Stimulated activated effector memory CD8-positive, alpha-beta T cell treated with anti-CD3 and anti-CD28 coated beads, Interleukin-12 subunit alpha, Interleukin-12 subunit beta, amount 100 ng/mL, for 72 hours (primary cell): Measurements from ENCODE around the gene ARHGAP5.

Experiments
- ATAC-seq: fragments of 150-1000 bp; cut with Tn5 transposase; 2 replicates; pipeline ENCODE4 v1.10.0; 2021
- DNase-seq, 2 donors: peaks; one replicate each; pipeline ENCODE4 v3.0.0; 2021 to 2022; ENCODE audit warnings: low spot score in 2 of 2
- H3K27ac Mint-ChIP-seq: one replicate; pipeline ENCODE4 v1.8.0; 2022; ENCODE audit warnings: mild to moderate bottlenecking, mixed read lengths
- H3K36me3 Mint-ChIP-seq: one replicate; pipeline ENCODE4 v1.8.0; 2022; ENCODE audit warnings: mild to moderate bottlenecking, mixed read lengths
- H3K4me1 Mint-ChIP-seq: one replicate; pipeline ENCODE4 v1.8.0; 2022; ENCODE audit warnings: mixed read lengths
- H3K4me3 Mint-ChIP-seq: one replicate; pipeline ENCODE4 v1.8.0; 2022; ENCODE audit warnings: mild to moderate bottlenecking, mixed read lengths
- H3K9me3 Mint-ChIP-seq: one replicate; pipeline ENCODE4 v1.8.0; 2022; ENCODE audit warnings: mixed read lengths

ARHGAP5 gene

GRCh38 chr14:32085182-32085844 is 8.2 kb downstream of the ARHGAP5 start:
- ATAC-seq: no peak
- no peaks in the 10 kb centered on the region for H3K9me3 Mint-ChIP-seq
- no peak overlapping the region for H3K27ac Mint-ChIP-seq
- no peak for DNase-seq
- H3K4me1 Mint-ChIP-seq: peaks cover 20% of the 10 kb centered on the region
- peaks cover 6% of the 10 kb centered on the region for H3K36me3 Mint-ChIP-seq
- no peak overlapping the region for H3K4me3 Mint-ChIP-seq

GRCh38 chr14:32085845-32086383 is 8.8 kb downstream of the ARHGAP5 start:
- Mint-ChIP-seq H3K4me3 (no peak overlapping the region), H3K27ac (no peak overlapping the region), H3K9me3 (no peaks in the 10 kb centered on the region), H3K4me1 (peaks cover 19% of the 10 kb centered on the region), H3K36me3 (peaks cover 12% of the 10 kb centered on the region)
- no peak for DNase-seq
- ATAC-seq: no peak

DNA sequence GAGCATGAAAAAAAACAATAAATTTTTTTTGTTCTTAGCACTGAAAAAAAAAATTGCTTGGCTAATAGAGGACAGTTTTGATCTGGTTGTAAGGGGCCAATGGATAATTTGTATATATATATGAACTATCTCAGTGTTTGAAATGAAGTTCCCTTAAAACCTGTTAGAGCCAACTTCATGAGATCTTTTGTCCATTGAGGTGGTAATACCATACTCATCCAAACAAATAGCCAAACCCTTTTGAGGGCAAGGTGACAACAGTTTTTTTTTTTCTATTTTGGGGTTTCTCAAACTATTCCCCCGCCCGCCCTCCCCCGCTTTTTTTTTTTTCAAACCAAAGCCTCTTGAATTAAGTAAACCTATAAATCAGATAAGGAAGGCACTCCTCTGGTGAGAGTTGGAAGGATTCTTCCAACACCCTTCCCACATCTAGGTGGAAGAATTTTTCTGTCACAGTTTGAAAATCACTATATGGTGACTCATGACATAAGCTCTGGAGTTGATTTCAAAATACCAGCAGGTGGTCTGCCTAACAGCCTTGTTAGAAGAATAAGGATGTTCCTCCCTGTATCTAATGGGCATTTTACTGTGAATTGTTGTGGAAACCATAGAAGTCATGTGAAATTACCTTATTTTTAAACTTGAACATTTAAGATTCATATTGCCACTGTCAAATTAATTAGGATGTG is 10.2 kb downstream of the ARHGAP5 start:
- peaks cover 14% of the 10 kb centered on the region for H3K4me1 Mint-ChIP-seq
- DNase-seq (no peak), ATAC-seq (no peak)
- H3K9me3 Mint-ChIP-seq: no peaks in the 10 kb centered on the region
- no peak overlapping the region for H3K4me3 Mint-ChIP-seq
- peaks cover 21% of the 10 kb centered on the region for H3K36me3 Mint-ChIP-seq
- H3K27ac Mint-ChIP-seq: no peak overlapping the region

DNA sequence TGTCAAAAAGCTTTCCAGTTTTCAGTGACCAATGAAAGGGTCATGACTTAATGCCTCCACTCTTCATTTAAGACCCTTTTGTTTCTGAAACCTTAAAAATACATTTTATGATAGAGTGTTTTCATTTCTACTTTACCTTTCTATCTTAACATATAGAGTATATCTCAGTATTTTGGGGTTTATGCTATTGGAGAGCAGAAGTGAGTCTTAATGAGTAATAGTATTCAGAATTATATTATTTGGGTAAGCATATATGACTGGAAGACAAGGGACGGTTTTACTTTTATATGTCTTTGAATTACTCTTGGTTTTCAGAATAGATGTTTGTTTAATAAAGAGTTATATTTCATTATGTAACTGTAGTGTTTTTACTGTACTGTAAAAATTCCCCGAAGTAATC is 10.8 kb downstream of the ARHGAP5 start:
- no peaks in the 10 kb centered on the region for H3K9me3 Mint-ChIP-seq
- no peak for ATAC-seq
- H3K27ac Mint-ChIP-seq: no peak overlapping the region
- no peak overlapping the region for H3K4me3 Mint-ChIP-seq
- peaks cover 14% of the 10 kb centered on the region for H3K4me1 Mint-ChIP-seq
- H3K36me3 Mint-ChIP-seq: peaks cover 21% of the 10 kb centered on the region
- DNase-seq: no peak

DNA sequence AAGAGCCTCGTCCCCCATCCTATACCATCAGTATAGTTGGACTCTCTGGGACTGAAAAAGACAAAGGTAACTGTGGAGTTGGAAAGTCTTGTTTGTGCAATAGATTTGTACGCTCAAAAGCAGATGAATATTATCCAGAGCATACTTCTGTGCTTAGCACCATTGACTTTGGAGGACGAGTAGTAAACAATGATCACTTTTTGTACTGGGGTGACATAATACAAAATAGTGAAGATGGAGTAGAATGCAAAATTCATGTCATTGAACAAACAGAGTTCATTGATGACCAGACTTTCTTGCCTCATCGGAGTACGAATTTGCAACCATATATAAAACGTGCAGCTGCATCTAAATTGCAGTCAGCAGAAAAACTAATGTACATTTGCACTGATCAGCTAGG is 13.6 kb downstream of the ARHGAP5 start:
- Mint-ChIP-seq H3K4me1 (peaks cover 7% of the 10 kb centered on the region), H3K9me3 (no peaks in the 10 kb centered on the region), H3K36me3 (peaks cover 34% of the 10 kb centered on the region), H3K4me3 (no peak overlapping the region), H3K27ac (no peak overlapping the region)
- no peak for ATAC-seq
- DNase-seq: no peak

DNA sequence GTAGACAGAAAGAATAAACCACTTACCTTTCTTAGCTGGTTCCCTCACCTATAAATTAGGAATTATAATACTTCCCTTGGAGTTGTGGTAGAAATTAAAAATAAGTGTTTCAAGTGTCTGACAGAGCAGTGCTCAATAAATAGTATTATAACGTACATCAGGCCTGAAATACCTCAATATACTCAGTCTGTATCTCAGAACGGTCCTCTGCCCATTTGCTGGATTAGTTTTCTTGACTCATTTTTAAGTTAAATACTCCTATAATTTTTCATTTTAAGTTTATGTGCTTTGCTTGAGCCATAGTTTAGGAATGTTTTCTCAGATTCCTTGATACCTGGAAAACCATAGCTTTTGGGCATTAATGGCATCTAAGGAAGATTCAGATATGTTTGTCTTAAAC is 22.4 kb downstream of the ARHGAP5 start:
- Mint-ChIP-seq H3K27ac (no peak overlapping the region), H3K9me3 (no peaks in the 10 kb centered on the region), H3K36me3 (peaks cover 11% of the 10 kb centered on the region), H3K4me3 (no peak overlapping the region), H3K4me1 (peaks cover 16% of the 10 kb centered on the region)
- ATAC-seq (no peak), DNase-seq (no peak)

DNA sequence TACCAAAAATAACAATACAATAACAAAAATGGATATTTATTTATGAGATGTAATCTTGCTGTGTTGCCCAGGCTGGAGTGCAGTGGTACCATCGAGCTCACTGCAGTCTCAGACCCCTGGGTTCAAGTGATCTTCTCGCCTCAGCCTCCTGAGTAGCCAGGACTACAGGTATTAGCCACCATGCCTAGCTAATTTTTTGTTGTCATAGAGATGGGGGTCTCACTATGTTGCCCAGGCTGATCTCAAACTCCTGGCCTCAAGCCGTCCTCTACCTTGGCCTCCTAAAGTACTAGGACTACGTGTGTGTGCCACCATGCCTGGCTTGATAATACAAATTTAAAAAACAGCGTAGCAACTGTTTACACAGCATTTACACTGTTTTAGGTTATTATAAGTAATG is 23.1 kb downstream of the ARHGAP5 start:
- ATAC-seq (no peak), DNase-seq (no peak)
- no peak overlapping the region for H3K27ac Mint-ChIP-seq
- H3K9me3 Mint-ChIP-seq: no peaks in the 10 kb centered on the region
- peaks cover 11% of the 10 kb centered on the region for H3K36me3 Mint-ChIP-seq
- no peak overlapping the region for H3K4me3 Mint-ChIP-seq
- H3K4me1 Mint-ChIP-seq: peaks cover 16% of the 10 kb centered on the region

DNA sequence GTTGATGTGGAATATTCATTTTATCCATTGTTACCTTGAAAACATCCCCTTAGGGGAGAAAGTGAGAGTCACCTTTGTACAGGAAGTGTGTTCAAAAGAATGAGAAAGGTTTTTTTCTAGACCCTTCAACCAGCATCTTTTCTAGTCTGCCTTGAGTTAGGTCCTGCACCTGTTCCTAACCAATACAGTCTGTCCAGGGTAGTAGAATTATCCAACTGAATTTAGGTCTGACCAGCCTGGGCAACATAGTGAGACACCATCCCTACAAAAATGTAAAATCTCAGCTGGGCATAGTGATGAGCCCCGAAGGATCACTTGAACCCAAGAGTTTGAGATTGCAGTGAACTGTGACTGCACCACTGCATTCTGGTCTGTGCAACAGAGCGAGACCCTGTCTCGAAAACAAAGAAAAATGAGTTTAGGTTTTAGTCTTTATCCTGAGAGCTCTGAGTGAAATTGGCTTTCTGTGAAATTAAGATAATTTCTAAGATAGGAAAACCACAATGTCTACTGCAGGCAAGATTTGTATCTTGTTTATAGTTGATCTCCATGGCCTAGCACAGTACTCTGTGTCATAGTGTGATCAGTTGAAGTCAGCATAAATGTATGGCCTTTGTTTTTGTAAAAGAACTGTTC is 25.2 kb downstream of the ARHGAP5 start:
- peak overlapping the region; percentile 61 for H3K27ac Mint-ChIP-seq
- H3K4me1 Mint-ChIP-seq: peaks cover 16% of the 10 kb centered on the region
- ATAC-seq: peak; percentile 98

DNA sequence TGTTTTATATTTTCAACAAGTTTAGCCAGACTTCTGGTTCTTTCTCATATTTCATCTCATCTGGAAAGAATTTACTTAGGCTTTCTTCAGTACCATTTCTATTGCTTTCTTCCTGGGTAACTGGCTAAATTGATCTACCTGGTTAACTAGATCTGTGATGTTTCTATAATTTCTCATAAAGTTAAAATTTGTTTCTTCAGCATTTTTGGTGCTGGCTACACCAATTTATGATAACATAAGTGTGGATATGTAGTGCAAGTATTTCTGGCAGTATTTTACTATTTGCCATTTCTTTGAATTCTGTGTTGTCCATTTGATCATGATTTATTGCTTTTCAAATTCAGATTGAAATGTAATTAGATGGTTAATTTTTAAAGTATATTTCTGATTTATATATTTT is 25.9 kb downstream of the ARHGAP5 start:
- Mint-ChIP-seq H3K9me3 (no peaks in the 10 kb centered on the region), H3K4me1 (peaks cover 16% of the 10 kb centered on the region), H3K36me3 (peaks cover 7% of the 10 kb centered on the region), H3K27ac (no peak overlapping the region), H3K4me3 (no peak overlapping the region)
- no peak for DNase-seq
- no peak for ATAC-seq

More for the DNA sequence above, 25.2 kb downstream of the ARHGAP5 start:
- peaks cover 7% of the 10 kb centered on the region for H3K36me3 Mint-ChIP-seq
- no peak for DNase-seq
- no peaks in the 10 kb centered on the region for H3K9me3 Mint-ChIP-seq
- H3K4me3 Mint-ChIP-seq: no peak overlapping the region

DNA sequence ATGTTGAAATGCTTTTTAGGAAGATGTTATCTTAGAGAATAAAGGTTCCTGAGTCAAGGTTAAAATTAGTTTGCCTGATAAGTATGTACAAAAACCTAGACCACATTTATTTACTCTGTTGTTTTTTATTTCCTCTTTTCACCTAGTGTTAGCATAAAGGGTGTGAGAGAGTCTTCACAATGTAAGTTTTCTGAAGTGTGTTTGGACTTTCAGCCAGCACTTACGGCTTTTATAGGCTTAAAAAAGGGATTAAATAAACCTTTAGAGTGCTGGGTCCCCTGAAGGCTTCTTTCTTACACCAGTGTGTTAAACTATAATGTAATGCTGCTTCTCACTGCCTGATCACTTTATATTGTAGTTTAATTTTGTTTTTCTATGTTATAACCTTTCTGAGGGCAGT is 27.2 kb downstream of the ARHGAP5 start:
- H3K4me1 Mint-ChIP-seq: peaks cover 16% of the 10 kb centered on the region
- H3K36me3 Mint-ChIP-seq: peaks cover 7% of the 10 kb centered on the region
- ATAC-seq (no peak), DNase-seq (no peak)
- no peak overlapping the region for H3K27ac Mint-ChIP-seq
- no peak overlapping the region for H3K4me3 Mint-ChIP-seq
- no peaks in the 10 kb centered on the region for H3K9me3 Mint-ChIP-seq

DNA sequence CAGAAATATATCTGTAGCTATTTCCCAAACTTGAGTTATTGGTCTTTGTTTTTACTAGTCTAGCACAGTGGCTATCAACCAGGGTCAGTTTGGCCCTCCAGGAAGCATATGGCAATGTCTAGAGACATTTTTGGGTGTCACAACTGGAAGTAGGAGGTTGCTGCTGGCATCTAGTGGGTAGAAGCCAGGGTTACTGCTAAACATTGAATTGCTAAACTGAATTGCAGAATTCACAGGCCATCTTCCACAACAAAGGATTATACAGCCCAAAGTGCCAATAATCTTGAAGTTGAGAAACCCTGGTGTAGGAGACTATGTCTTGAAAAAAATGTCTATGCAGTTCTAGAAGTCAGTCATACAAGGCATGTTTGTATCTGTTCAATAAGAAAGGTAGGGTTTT is 27.7 kb downstream of the ARHGAP5 start:
- H3K4me1 Mint-ChIP-seq: peaks cover 17% of the 10 kb centered on the region
- no peak overlapping the region for H3K27ac Mint-ChIP-seq
- no peaks in the 10 kb centered on the region for H3K9me3 Mint-ChIP-seq
- peaks cover 7% of the 10 kb centered on the region for H3K36me3 Mint-ChIP-seq
- DNase-seq (no peak), ATAC-seq (no peak)
- H3K4me3 Mint-ChIP-seq: no peak overlapping the region

GRCh38 chr14:32109676-32110547 is 32.8 kb downstream of the ARHGAP5 start:
- Mint-ChIP-seq H3K36me3 (no peaks in the 10 kb centered on the region), H3K27ac (peak overlapping the region; percentile 23), H3K4me3 (no peak overlapping the region), H3K9me3 (no peaks in the 10 kb centered on the region), H3K4me1 (peaks cover 10% of the 10 kb centered on the region)
- no peak for ATAC-seq
- no peak for DNase-seq

DNA sequence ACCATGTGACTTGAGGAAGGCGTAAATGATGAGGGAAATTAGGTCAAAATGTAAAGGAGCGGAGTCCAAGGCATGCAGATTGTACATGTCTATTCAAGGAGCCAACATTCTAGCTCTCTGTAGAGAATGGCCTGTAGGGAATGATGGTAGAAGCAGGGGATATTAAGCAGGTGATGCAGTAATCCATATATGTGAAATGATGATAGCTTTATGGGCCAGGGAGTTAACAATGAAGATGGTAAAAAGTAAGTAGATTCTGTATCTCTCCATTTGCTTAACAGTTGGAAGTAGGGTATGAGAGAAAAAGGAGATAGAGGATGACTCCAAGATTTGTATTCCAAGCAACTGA is 33.4 kb downstream of the ARHGAP5 start:
- Mint-ChIP-seq H3K27ac (no peak overlapping the region), H3K4me3 (no peak overlapping the region)
- ATAC-seq: no peak

GRCh38 chr14:32121536-32121935 is 44.4 kb downstream of the ARHGAP5 start:
- no peak for DNase-seq
- Mint-ChIP-seq H3K4me1 (peaks cover 10% of the 10 kb centered on the region), H3K9me3 (no peaks in the 10 kb centered on the region), H3K36me3 (no peaks in the 10 kb centered on the region), H3K4me3 (no peak overlapping the region), H3K27ac (no peak overlapping the region)
- ATAC-seq: no peak

More for the DNA sequence above, 33.4 kb downstream of the ARHGAP5 start:
- Mint-ChIP-seq H3K9me3 (no peaks in the 10 kb centered on the region), H3K36me3 (no peaks in the 10 kb centered on the region), H3K4me1 (peaks cover 10% of the 10 kb centered on the region)
- DNase-seq: no peak

DNA sequence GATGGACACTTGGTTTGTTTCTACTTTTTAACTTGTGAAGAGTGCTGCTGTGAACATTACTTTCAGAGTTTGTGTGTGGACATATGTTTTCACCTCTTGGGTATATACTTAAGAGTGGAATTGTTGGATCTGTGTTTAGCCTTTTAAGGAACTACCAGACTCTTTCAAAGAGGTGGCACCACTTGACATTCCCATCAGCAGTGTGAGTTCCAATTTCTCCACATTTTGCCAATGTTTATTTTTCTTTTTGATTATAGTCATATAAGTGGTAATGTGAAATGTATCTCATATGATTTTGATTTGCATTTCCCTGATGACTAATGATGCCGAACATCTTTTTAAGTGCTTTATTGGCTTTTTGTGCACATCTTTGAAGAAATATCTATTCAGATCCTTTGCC is 44.8 kb downstream of the ARHGAP5 start:
- Mint-ChIP-seq H3K36me3 (no peaks in the 10 kb centered on the region), H3K4me1 (peaks cover 13% of the 10 kb centered on the region), H3K9me3 (no peaks in the 10 kb centered on the region), H3K4me3 (no peak overlapping the region), H3K27ac (no peak overlapping the region)
- DNase-seq (no peak), ATAC-seq (no peak)
